ENCODE data around the gene IAH1.
A peak's percentile ranks its signal among the peaks of the same experiment; 100 is the strongest.

IAH1 gene

GRCh38 chr2:9473308-9473984 is 905 bp upstream of the IAH1 start:
- H3K4me3 ChIP-seq (ENCODE audit: extremely low read depth, insufficient read depth, low read length, poor library complexity, severe bottlenecking) = no peak overlapping the region
- WGBS, 2 experiments (ENCODE audit: insufficient coverage in 2 of 2) = 95 to 98% methylated on average over 24 of the region's 24 CpGs
- peaks cover 6% of the 10 kb centered on the region for H3K9me3 ChIP-seq (ENCODE audit: control insufficient read depth, low read length)
- no peak overlapping the region for H3K27ac ChIP-seq (ENCODE audit: low read depth, low read length, severe bottlenecking)
- no peaks in the 10 kb centered on the region for H3K4me1 ChIP-seq (ENCODE audit: control insufficient read depth, insufficient read depth, low read length, poor library complexity, severe bottlenecking)
- peaks cover 55% of the 10 kb centered on the region for H3K36me3 ChIP-seq (ENCODE audit: control insufficient read depth, insufficient read depth, low read length)

GRCh38 chr2:9473985-9474360 is 378 bp upstream of the IAH1 start:
- WGBS, 2 experiments (ENCODE audit: insufficient coverage in 2 of 2) = 91% methylated on average over 35 to 39 of the region's 39 CpGs
- Histone ChIP-seq H3K4me1 (ENCODE audit: control insufficient read depth, insufficient read depth, low read length, poor library complexity, severe bottlenecking) (no peaks in the 10 kb centered on the region), H3K9me3 (ENCODE audit: control insufficient read depth, low read length) (peaks cover 6% of the 10 kb centered on the region), H3K27ac (ENCODE audit: low read depth, low read length, severe bottlenecking) (no peak overlapping the region), H3K36me3 (ENCODE audit: control insufficient read depth, insufficient read depth, low read length) (peaks cover 52% of the 10 kb centered on the region), H3K4me3 (ENCODE audit: extremely low read depth, insufficient read depth, low read length, poor library complexity, severe bottlenecking) (peak overlapping the region; percentile 43)

GRCh38 chr2:9477914-9478313 is 3.6 kb downstream of the IAH1 start:
- Histone ChIP-seq H3K9me3 (ENCODE audit: control insufficient read depth, low read length) (peaks cover 6% of the 10 kb centered on the region), H3K27ac (ENCODE audit: low read depth, low read length, severe bottlenecking) (no peak overlapping the region), H3K4me3 (ENCODE audit: extremely low read depth, insufficient read depth, low read length, poor library complexity, severe bottlenecking) (no peak overlapping the region), H3K36me3 (ENCODE audit: control insufficient read depth, insufficient read depth, low read length) (peaks cover 41% of the 10 kb centered on the region), H3K4me1 (ENCODE audit: control insufficient read depth, insufficient read depth, low read length, poor library complexity, severe bottlenecking) (peaks cover 7% of the 10 kb centered on the region)
- 100% methylated on average over 4 to 5 of the region's 7 CpGs for WGBS, 2 experiments (ENCODE audit: insufficient coverage in 2 of 2)

- WGBS, 2 experiments (ENCODE audit: insufficient coverage in 2 of 2) = 96 to 100% methylated on average over 1 to 3 of the region's 3 CpGs
- peaks cover 41% of the 10 kb centered on the region for H3K36me3 ChIP-seq (ENCODE audit: control insufficient read depth, insufficient read depth, low read length)
- H3K4me1 ChIP-seq (ENCODE audit: control insufficient read depth, insufficient read depth, low read length, poor library complexity, severe bottlenecking) = peaks cover 7% of the 10 kb centered on the region
- no peak overlapping the region for H3K27ac ChIP-seq (ENCODE audit: low read depth, low read length, severe bottlenecking)
- H3K9me3 ChIP-seq (ENCODE audit: control insufficient read depth, low read length) = peaks cover 6% of the 10 kb centered on the region
- no peak overlapping the region for H3K4me3 ChIP-seq (ENCODE audit: extremely low read depth, insufficient read depth, low read length, poor library complexity, severe bottlenecking)
These were observed 4.2 kb downstream of the IAH1 start for GRCh38 chr2:9478526-9478925.

- peaks cover 7% of the 10 kb centered on the region for H3K4me1 ChIP-seq (ENCODE audit: control insufficient read depth, insufficient read depth, low read length, poor library complexity, severe bottlenecking)
- 82 to 93% methylated on average over 2 to 3 of the region's 4 CpGs for WGBS, 2 experiments (ENCODE audit: insufficient coverage in 2 of 2)
- no peak overlapping the region for H3K4me3 ChIP-seq (ENCODE audit: extremely low read depth, insufficient read depth, low read length, poor library complexity, severe bottlenecking)
- H3K36me3 ChIP-seq (ENCODE audit: control insufficient read depth, insufficient read depth, low read length) = peaks cover 47% of the 10 kb centered on the region
- H3K9me3 ChIP-seq (ENCODE audit: control insufficient read depth, low read length) = peaks cover 6% of the 10 kb centered on the region
- no peak overlapping the region for H3K27ac ChIP-seq (ENCODE audit: low read depth, low read length, severe bottlenecking)
These were observed 5.8 kb downstream of the IAH1 start for GRCh38 chr2:9480157-9480556.

- no peaks in the 10 kb centered on the region for H3K9me3 ChIP-seq (ENCODE audit: control insufficient read depth, low read length)
- H3K36me3 ChIP-seq (ENCODE audit: control insufficient read depth, insufficient read depth, low read length) = peaks cover 71% of the 10 kb centered on the region
- H3K27ac ChIP-seq (ENCODE audit: low read depth, low read length, severe bottlenecking) = no peak overlapping the region
- peaks cover 7% of the 10 kb centered on the region for H3K4me1 ChIP-seq (ENCODE audit: control insufficient read depth, insufficient read depth, low read length, poor library complexity, severe bottlenecking)
- H3K4me3 ChIP-seq (ENCODE audit: extremely low read depth, insufficient read depth, low read length, poor library complexity, severe bottlenecking) = no peak overlapping the region
These were observed 8.8 kb downstream of the IAH1 start for GRCh38 chr2:9483107-9483506.

- Histone ChIP-seq H3K4me3 (ENCODE audit: extremely low read depth, insufficient read depth, low read length, poor library complexity, severe bottlenecking) (no peak overlapping the region), H3K9me3 (ENCODE audit: control insufficient read depth, low read length) (no peaks in the 10 kb centered on the region), H3K4me1 (ENCODE audit: control insufficient read depth, insufficient read depth, low read length, poor library complexity, severe bottlenecking) (peaks cover 7% of the 10 kb centered on the region), H3K27ac (ENCODE audit: low read depth, low read length, severe bottlenecking) (no peak overlapping the region), H3K36me3 (ENCODE audit: control insufficient read depth, insufficient read depth, low read length) (peaks cover 79% of the 10 kb centered on the region)
- WGBS, 2 experiments (ENCODE audit: insufficient coverage in 2 of 2) = 85 to 92% methylated on average over 2 to 5 of the region's 5 CpGs
These were observed 10.2 kb downstream of the IAH1 start for GRCh38 chr2:9484533-9484932.

- Histone ChIP-seq H3K9me3 (ENCODE audit: control insufficient read depth, low read length) (no peaks in the 10 kb centered on the region), H3K4me3 (ENCODE audit: extremely low read depth, insufficient read depth, low read length, poor library complexity, severe bottlenecking) (no peak overlapping the region), H3K36me3 (ENCODE audit: control insufficient read depth, insufficient read depth, low read length) (peaks cover 94% of the 10 kb centered on the region), H3K4me1 (ENCODE audit: control insufficient read depth, insufficient read depth, low read length, poor library complexity, severe bottlenecking) (no peaks in the 10 kb centered on the region), H3K27ac (ENCODE audit: low read depth, low read length, severe bottlenecking) (no peak overlapping the region)
- WGBS, 2 experiments (ENCODE audit: insufficient coverage in 2 of 2) = no CpG with 5 or more reads among the region's 1 CpG
These were observed 14.5 kb downstream of the IAH1 start for GRCh38 chr2:9488583-9489547.

- H3K4me3 ChIP-seq (ENCODE audit: extremely low read depth, insufficient read depth, low read length, poor library complexity, severe bottlenecking) = no peak overlapping the region
- H3K36me3 ChIP-seq (ENCODE audit: control insufficient read depth, insufficient read depth, low read length) = peaks cover 98% of the 10 kb centered on the region
- H3K4me1 ChIP-seq (ENCODE audit: control insufficient read depth, insufficient read depth, low read length, poor library complexity, severe bottlenecking) = no peaks in the 10 kb centered on the region
- no peaks in the 10 kb centered on the region for H3K9me3 ChIP-seq (ENCODE audit: control insufficient read depth, low read length)
- 100% methylated on average over 1 of the region's 2 CpGs; no CpG with 5 or more reads in 1 of the 2 experiments for WGBS, 2 experiments (ENCODE audit: insufficient coverage in 2 of 2)
- no peak overlapping the region for H3K27ac ChIP-seq (ENCODE audit: low read depth, low read length, severe bottlenecking)
These were observed 16.4 kb downstream of the IAH1 start for GRCh38 chr2:9490789-9491188.

- Histone ChIP-seq H3K9me3 (ENCODE audit: control insufficient read depth, low read length) (no peaks in the 10 kb centered on the region), H3K4me3 (ENCODE audit: extremely low read depth, insufficient read depth, low read length, poor library complexity, severe bottlenecking) (no peak overlapping the region), H3K27ac (ENCODE audit: low read depth, low read length, severe bottlenecking) (no peak overlapping the region), H3K36me3 (ENCODE audit: control insufficient read depth, insufficient read depth, low read length) (peaks cover 98% of the 10 kb centered on the region), H3K4me1 (ENCODE audit: control insufficient read depth, insufficient read depth, low read length, poor library complexity, severe bottlenecking) (peaks cover under 1% of the 10 kb centered on the region)
- 100% methylated on average over 2 of the region's 2 CpGs; no CpG with 5 or more reads in 1 of the 2 experiments for WGBS, 2 experiments (ENCODE audit: insufficient coverage in 2 of 2)
These were observed 18.6 kb downstream of the IAH1 start for GRCh38 chr2:9492927-9493326.

GRCh38 chr2:9493478-9493877 is 19.1 kb downstream of the IAH1 start:
- peaks cover 6% of the 10 kb centered on the region for H3K4me1 ChIP-seq (ENCODE audit: control insufficient read depth, insufficient read depth, low read length, poor library complexity, severe bottlenecking)
- H3K9me3 ChIP-seq (ENCODE audit: control insufficient read depth, low read length) = no peaks in the 10 kb centered on the region
- peaks cover 99% of the 10 kb centered on the region for H3K36me3 ChIP-seq (ENCODE audit: control insufficient read depth, insufficient read depth, low read length)
- no peak overlapping the region for H3K4me3 ChIP-seq (ENCODE audit: extremely low read depth, insufficient read depth, low read length, poor library complexity, severe bottlenecking)
- 76 to 100% methylated on average over 1 to 3 of the region's 3 CpGs for whole genome bisulfite sequencing, 2 experiments (ENCODE audit: insufficient coverage in 2 of 2)
- no peak overlapping the region for H3K27ac ChIP-seq (ENCODE audit: low read depth, low read length, severe bottlenecking)
